H1 (cell line): ENCODE results near the gene SFTPB. TPM values are rescaled to one million over a fixed set of nuclear protein-coding genes. Genes with fewer than 3 reads are reported as not detected.

Experiments
- TBP ChIP-seq: IDR thresholded peaks from 2 replicates; pipeline ENCODE4 v1.6.1; 2011; ENCODE audit warnings: low read depth, low read length, improper control_type of control experiment
- polyA plus RNA-seq, 7 experiments: library from polyadenylated mRNA; depleted of rRNA in 3 of 7; stranded (reverse) in 5 of 7; unstranded in 2 of 7; fragments of >200 nt in 5 of 7; fragments of 200-250 nt in 2 of 7; gene quantifications; 1 replicate in 5 of 7; 2 replicates in 1 of 7; 4 replicates in 1 of 7; pipeline versions ENCODE4 v1.2.1 to v1.2.3, GENCODE V29; 2011 to 2013; ENCODE audit warnings: missing spikeins in 2 of 7, mixed read lengths in 2 of 7
- total RNA-seq: library from RNA; stranded (reverse); fragmentation: NEBNext Ultra II Directional; extraction: Animal tissue kit (Norgen Biotek cat#: 25700); gene quantifications from 2 replicates; pipeline ENCODE4 v1.2.1, GENCODE V29; 2021

The SFTPB gene
- total and polyA plus RNA-seq, 2 of the 8 experiments (the other 6 are each of a cell fraction or from before 2014, with no cell fraction given), result not detected

GRCh38 chr2:85698880-85699254 lies 30.9 kb upstream of the SFTPB start (continued):
- TF ChIP-seq TBP, result no peak
